ENCODE measurements around the gene TNKS2. TPM values are rescaled to one million over a fixed set of nuclear protein-coding genes. Genes with fewer than 3 reads are reported as not detected.

The TNKS2 gene
- total RNA-seq, 1 donor from 2014 or later = 53.4 TPM

DNA sequence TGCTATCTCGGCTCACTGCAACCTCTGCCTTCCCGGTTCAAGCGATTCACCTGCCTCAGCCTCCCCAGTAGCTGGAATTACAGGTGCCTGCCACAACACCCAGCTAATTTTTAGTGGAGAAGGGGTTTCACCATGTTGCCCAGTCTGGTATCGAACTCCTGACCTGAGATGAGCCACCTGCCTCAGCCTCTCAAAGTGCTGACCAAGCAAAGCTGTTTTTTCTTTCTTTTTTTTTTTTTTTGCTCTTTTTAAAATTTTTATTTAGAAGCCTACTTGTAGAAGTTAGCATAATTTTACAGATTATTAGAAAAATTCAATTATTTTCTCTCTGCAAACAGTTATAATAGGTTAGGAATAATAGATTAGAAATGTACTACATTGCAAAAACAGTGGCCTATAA lies 112.2 kb downstream of the TNKS2 start:
- Histone ChIP-seq H3K4me1 (peaks cover 11% of the 10 kb centered on the region), H3K27ac (no peak overlapping the region), H3K4me2 (no peak overlapping the region), H3K9me3 (ENCODE audit: low read depth) (no peaks in the 10 kb centered on the region), H3K79me2 (ENCODE audit: low read depth) (peaks cover 33% of the 10 kb centered on the region), H4K20me1 (ENCODE audit: low read depth) (peaks cover 5% of the 10 kb centered on the region), H3K36me3 (peaks cover 5% of the 10 kb centered on the region), H2AFZ (replicated peaks) (no peak overlapping the region), H3F3A (ENCODE audit: low read depth) (peaks cover 37% of the 10 kb centered on the region), H3K9ac (no peak overlapping the region), H3K27me3 (no peaks in the 10 kb centered on the region), H3K4me3 (no peak overlapping the region)
- H3K27ac Mint-ChIP-seq = no peak overlapping the region
- H3K4me1 Mint-ChIP-seq = peaks cover 32% of the 10 kb centered on the region
- H3K4me3 Mint-ChIP-seq = peak overlapping the region; percentile 59
- TF ChIP-seq, protein P1, sequence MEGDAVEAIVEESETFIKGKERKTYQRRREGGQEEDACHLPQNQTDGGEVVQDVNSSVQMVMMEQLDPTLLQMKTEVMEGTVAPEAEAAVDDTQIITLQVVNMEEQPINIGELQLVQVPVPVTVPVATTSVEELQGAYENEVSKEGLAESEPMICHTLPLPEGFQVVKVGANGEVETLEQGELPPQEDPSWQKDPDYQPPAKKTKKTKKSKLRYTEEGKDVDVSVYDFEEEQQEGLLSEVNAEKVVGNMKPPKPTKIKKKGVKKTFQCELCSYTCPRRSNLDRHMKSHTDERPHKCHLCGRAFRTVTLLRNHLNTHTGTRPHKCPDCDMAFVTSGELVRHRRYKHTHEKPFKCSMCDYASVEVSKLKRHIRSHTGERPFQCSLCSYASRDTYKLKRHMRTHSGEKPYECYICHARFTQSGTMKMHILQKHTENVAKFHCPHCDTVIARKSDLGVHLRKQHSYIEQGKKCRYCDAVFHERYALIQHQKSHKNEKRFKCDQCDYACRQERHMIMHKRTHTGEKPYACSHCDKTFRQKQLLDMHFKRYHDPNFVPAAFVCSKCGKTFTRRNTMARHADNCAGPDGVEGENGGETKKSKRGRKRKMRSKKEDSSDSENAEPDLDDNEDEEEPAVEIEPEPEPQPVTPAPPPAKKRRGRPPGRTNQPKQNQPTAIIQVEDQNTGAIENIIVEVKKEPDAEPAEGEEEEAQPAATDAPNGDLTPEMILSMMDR (IDR thresholded peaks at IDR 0.05) = no peak
- no peak for TF ChIP-seq EZH2 (IDR thresholded peaks at IDR 0.05)
- TF ChIP-seq EZH2phosphoT487 (IDR thresholded peaks at IDR 0.05) = no peak
- no peaks in the 10 kb centered on the region for H3K9me3 Mint-ChIP-seq
- DNase-seq (ENCODE audit: low spot score) = no peak
- H3K36me3 Mint-ChIP-seq = peaks cover 31% of the 10 kb centered on the region
- H3K27me3 Mint-ChIP-seq (ENCODE audit: insufficient read depth, low read depth) = peaks cover 2% of the 10 kb centered on the region

Small RNA genes lying within 50 kb of the gene (small RNA-seq; reads per million reads assigned to genes)
- gene AL359198.2 = not detected
- gene SRP9P1 = not detected

Other genes starting within 250 kb of the TNKS2 start
- 6.4 and 6.6 TPM in 2 replicates for gene PPP1R3C, start 165.4 kb upstream of the TNKS2 start, total RNA-seq (ENCODE audit: low replicate concordance)
- 14.0 and 27.6 TPM in 2 replicates for gene FGFBP3, start 111.1 kb downstream of the TNKS2 start, total RNA-seq (ENCODE audit: low replicate concordance)
- gene BTAF1, start 125.3 kb downstream of the TNKS2 start, total RNA-seq (ENCODE audit: low replicate concordance) = 87.3 and 127 TPM in 2 replicates

Measured in neural progenitor cell (in vitro differentiated cells).